GM18907 (cell line): ENCODE data around the gene UBE2A.

Source experiments
- ATAC-seq: cut with Tn5 transposase; IDR thresholded peaks from one replicate; pipeline ENCODE4 v1.9.1; 2021; ENCODE audit warnings: mild to moderate bottlenecking, moderate library complexity; ENCODE audit not compliant: unreplicated experiment

Gene UBE2A

GRCh38 chrX:119574394-119575266 lies at the start of gene UBE2A:
TSS of gene UBE2A (plus strand) at chrX:119574563. CDS start at chrX:119574712, 149 bp downstream.
- peak; percentile 83 for ATAC-seq

- ATAC-seq = no peak
These were observed 44.8 kb upstream of the UBE2A start for GRCh38 chrX:119529345-119530276.

GRCh38 chrX:119537487-119537886 lies 36.9 kb upstream of the UBE2A start:
- ATAC-seq = no peak

- no peak for ATAC-seq
These were observed 34.5 kb upstream of the UBE2A start for GRCh38 chrX:119539872-119540271.

GRCh38 chrX:119541188-119541587 lies 33.2 kb upstream of the UBE2A start:
- no peak for ATAC-seq

- peak; percentile 61 for ATAC-seq
These were observed 24.9 kb upstream of the UBE2A start for GRCh38 chrX:119549327-119550016.

- ATAC-seq = no peak
These were observed 21.9 kb upstream of the UBE2A start for GRCh38 chrX:119552508-119552907.

- peak; percentile 90 for ATAC-seq
These were observed 9.2 kb upstream of the UBE2A start, which contains the start of gene STEEP1 for GRCh38 chrX:119565107-119565663. TSS of gene STEEP1 (minus strand) at chrX:119565409. CDS start at chrX:119565355, 54 bp downstream.

- ATAC-seq = no peak
These were observed 4.0 kb upstream of the UBE2A start for GRCh38 chrX:119570351-119570835.

- no peak for ATAC-seq
These were observed 1.1 kb upstream of the UBE2A start for GRCh38 chrX:119573222-119573621.

GRCh38 chrX:119573840-119574393 lies 446 bp upstream of the UBE2A start:
- ATAC-seq = peak; percentile 79

GRCh38 chrX:119579414-119579813 lies 5.1 kb downstream of the UBE2A start:
- ATAC-seq = no peak

GRCh38 chrX:119583431-119584059 lies 9.2 kb downstream of the UBE2A start:
- ATAC-seq = no peak

- ATAC-seq = no peak
These were observed 15.4 kb downstream of the UBE2A start for GRCh38 chrX:119589810-119590209.

- no peak for ATAC-seq
These were observed 28.4 kb downstream of the UBE2A start for GRCh38 chrX:119602701-119603255.

- peak; percentile 2 for ATAC-seq
These were observed 30.6 kb downstream of the UBE2A start for GRCh38 chrX:119604766-119605463.

GRCh38 chrX:119605464-119606279 lies 31.3 kb downstream of the UBE2A start:
- peak; percentile 34 for ATAC-seq
